Measurements from ENCODE around the gene ZNF785.

DNA sequence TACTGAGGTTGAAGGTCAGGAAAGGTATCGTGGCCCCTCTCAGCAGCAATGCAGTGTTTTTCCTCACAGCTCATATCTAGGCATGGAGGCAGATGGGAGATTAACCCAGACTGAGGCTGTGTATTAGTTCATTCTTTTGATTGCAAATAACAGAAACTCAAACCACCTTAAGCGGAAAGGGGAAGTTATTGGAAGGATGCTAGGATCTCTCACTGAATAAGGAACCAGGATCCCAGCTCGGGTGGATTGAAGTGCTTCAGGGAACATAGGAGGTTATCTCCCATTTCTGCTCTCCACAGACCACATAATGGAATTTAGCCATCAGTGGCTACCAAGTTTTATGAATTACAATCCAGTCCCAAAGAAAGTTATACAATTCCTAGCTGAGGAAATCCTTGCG, 16.5 kb upstream of the ZNF785 start:
- no peak for TF ChIP-seq POLR2A (IDR thresholded peaks at IDR 0.05; ENCODE audit: extremely low read depth, insufficient read length)
- TF ChIP-seq, protein P1, sequence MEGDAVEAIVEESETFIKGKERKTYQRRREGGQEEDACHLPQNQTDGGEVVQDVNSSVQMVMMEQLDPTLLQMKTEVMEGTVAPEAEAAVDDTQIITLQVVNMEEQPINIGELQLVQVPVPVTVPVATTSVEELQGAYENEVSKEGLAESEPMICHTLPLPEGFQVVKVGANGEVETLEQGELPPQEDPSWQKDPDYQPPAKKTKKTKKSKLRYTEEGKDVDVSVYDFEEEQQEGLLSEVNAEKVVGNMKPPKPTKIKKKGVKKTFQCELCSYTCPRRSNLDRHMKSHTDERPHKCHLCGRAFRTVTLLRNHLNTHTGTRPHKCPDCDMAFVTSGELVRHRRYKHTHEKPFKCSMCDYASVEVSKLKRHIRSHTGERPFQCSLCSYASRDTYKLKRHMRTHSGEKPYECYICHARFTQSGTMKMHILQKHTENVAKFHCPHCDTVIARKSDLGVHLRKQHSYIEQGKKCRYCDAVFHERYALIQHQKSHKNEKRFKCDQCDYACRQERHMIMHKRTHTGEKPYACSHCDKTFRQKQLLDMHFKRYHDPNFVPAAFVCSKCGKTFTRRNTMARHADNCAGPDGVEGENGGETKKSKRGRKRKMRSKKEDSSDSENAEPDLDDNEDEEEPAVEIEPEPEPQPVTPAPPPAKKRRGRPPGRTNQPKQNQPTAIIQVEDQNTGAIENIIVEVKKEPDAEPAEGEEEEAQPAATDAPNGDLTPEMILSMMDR (IDR thresholded peaks at IDR 0.05; ENCODE audit: low read depth, low read length) = no peak
- TF ChIP-seq, protein P2, sequence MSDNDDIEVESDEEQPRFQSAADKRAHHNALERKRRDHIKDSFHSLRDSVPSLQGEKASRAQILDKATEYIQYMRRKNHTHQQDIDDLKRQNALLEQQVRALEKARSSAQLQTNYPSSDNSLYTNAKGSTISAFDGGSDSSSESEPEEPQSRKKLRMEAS (IDR thresholded peaks at IDR 0.05; ENCODE audit: low read depth, low read length) = no peak

Data from NB4 (cell line).